HG03095 (cell line): Measurements from ENCODE around the gene PCYT1A.
"Not testable (repeated sequence)": the region's sequence is repeated elsewhere in the genome, so short reads cannot be mapped to it uniquely, and the experiment has no call there.

Source experiments
- ATAC-seq: cut with Tn5 transposase; IDR thresholded peaks from one replicate; pipeline ENCODE4 v1.9.1; 2021; ENCODE audit warnings: moderate library complexity; ENCODE audit not compliant: unreplicated experiment

PCYT1A gene

DNA sequence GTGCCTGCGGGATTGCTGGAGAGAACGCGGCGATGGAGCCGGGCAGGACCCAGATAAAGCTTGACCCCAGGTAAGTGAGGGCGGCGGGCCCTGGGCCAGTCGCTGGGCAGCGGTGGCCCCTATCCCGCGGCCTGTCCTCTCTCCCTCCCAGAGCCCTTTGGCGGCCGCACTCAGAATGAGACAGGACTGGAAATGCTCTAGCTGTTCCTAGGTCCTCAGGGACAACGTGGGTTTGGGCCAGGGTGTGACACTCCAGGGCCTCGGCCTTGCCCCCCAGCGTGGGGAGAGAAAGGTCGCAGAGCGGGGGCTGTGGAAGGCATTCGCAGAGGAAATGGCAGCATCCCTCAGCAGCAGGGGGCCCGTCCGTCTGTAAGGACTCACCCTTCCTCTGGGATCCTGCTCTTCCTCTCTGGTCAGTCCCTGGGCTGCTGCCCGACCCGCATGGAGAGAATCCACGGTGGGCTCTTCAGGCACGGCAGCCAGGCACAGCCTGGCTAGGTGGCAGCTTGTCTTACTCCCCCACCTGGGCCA lies 70.8 kb downstream of the PCYT1A start:
- ATAC-seq: no peak

DNA sequence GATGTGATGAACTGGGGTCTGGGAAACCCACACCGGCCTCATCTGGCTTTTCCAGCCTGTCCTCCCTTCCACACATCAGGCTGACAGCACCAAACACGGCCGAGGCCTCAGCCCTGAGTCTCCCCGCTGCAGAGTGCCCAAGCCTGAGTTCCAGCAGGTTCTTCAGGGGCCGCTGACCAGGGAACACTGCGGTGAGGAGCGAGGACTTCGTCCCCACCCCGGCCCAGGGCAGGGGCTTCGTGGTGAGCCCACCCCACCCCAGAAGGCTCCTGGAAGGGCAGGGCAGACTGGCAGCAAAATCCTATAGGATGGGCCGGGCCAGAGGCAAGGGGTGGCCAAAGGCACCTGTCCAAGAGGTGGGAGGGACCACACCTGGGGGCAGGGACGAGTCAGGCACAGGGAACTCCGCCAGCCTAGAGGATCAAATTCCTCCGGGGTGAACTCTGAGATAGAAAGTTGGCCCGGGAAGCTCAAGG lies 71.4 kb downstream of the PCYT1A start, which contains the start of gene SLC51A:
SLC51A (plus strand) TSS at position 446 of the 476 bp plus-strand sequence. CDS start 179 bp downstream, outside the sequence.
- ATAC-seq: no peak

DNA sequence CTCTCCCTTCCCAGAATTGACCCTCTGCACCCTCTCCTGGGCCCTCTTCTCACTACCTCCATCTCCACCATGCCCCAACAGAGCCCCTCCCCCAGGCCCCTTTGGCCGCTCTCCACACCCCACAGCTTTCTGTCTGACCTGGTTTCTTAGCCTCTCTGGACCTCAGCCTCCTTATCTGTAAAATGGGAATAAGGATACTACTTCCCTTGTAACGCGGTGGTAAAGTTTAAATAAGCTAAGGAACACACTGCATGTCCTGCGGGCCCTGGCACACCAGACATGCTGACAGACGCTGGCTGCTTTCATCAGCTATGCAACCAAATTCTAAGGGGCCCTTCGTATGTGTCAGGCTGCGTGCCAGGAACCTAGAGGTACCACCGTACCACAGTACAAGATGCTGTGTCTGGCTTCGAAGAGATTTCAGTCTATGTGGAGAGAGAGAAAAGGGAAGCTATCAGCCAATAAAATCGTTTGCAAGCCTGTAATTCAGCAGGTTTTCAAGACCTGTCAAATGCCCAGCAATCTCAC lies 72.0 kb downstream of the PCYT1A start:
- ATAC-seq: no peak

DNA sequence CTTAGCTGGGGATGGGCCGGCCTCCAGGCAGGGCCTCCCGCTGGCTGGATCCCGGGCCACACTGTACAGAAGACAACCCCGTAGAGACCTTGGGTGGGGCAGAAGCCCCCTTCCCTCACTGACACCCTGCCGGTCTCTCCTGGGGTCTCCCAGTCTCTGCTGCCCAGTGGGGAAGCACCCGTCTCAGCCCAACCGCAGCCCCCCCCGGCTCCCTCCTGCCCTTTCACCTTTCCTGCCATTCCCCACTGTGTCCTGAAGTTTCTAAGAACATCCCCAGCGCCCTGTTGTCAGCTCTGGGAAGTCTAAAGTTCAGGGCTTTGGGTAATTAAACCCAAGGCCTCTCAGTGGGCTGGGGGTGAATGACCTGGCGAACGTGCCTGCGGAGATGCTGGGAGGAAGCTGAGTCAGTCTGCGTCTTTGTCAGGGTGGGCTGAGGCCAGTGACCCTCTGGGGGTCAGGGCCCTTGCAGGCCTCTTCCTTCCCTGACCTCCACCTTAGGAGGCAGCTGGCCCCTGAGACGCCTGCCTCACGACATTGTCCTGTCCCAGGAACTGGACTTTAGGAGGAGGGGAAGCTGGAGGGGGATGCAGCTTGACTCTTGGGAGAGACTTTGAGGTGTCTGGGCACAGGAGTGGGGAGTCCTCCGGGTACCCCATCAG lies 72.6 kb downstream of the PCYT1A start:
- no peak for ATAC-seq

DNA sequence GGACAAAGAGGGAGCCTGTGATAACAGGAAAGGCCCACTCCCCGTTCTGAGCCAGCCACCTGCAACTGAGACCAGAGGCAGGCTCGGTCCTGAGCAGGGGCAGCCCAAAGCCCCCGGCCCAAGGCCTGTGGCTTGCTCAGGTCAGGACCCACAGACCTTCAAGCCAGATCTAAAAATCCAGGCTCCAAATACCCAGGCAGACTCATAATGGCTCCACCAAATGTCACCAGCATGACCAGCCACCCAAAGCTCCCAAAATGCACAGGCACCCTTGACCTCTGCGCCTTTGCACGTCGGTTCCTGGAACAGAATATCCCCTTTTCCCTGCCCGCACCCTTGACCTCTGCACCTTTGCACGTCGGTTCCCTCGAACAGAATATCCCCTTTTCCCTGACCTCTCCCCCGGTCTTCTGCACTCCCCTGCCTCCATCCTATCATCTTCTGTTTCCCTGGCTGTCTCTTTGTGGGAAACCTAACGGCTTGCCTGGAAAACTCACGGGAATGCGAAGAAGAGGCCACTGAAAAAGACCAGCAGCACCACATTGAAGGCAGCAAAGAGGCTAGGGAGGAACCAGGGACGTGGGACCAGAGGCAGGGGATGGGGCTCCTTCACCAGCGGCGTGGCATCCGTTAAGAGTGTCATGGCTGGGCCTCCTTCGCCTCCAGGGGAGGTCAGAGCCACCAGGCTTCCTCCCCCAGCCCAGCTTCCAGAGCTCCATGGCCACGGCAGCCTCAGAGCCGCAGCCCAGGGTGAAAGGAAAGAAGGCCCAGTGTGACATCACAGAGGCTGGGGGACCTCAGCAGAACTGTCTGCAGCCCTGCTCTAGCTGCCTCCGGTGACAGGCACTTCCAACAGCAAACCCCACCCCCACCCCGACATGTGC lies 76.6 kb downstream of the PCYT1A start, which contains the start of gene ZDHHC19:
ZDHHC19 (minus strand) TSS at position 728 of the 884 bp plus-strand sequence; CDS start at position 643, 85 bp downstream.
- no peak for ATAC-seq

DNA sequence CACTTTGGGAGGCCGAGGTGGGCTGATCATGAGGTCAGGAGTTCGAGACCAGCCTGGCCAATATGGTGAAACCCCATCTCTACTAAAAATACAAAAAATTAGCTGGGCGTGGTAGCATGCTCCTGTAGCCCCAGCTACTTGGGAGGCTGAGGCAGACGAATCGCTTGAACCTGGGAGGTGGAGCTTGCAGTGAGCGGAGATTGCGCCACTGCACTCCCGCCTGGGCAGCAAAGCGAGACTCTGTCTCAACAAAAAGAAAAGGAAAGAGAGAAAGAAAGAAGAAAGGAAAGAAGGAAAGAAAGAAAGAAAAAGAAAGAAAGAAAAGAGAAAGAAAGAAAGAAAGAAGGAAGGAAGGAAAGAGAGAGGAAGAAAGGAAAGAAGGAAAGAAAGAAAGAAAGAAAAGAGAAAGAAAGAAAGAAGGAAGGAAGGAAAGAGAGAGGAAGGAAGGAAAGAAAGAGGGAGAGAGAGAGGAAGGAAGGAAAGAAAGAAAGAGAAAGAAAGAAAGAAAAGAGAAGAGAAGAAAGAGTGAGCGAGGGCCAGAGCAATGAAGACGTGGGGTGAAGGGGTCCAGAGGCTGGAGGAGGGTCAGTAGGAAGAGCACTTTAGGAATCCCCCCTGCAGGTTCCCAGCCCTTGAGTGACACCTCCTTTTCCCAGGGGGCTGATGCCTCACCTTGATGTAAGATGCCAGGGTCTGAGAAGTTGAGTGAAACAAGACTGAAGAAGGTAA lies 77.4 kb downstream of the PCYT1A start:
- not testable (repeated sequence) for ATAC-seq

DNA sequence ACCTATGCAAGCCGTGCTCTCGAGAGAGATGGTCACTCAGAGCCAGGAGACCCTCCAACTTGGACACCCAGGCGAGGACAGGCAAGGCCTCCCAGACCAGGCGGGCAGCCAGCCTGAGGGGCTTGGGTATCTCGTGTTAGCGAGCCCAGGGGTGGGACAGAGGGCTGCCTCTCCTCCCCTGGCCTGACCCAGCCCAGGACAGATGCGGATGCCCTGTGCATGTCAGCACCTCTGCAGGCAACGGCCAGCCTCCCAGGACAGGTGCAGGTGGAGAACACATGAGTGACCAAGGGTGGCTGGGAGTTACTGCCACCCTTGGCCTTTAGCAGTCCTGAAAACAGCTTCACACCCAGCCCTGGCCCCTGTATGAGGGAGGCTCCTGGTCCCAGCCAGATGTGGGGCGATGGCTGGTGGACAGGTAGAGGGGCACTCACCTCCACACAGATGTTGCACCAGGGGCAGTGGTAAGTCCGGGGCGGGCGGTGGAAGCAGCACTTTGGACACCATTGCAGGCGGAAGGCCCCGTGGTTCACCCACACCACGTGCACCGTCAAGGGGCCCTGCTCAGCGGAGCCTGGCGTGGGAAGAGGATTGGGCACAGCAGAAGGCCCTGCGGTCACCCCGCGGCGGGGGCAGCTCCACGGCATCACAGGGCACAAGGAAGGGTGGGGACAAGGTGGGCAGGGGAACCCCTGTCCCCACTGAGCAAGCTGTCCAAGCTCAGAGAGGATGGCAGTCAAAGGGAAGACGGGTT lies 78.4 kb downstream of the PCYT1A start:
- no peak for ATAC-seq

DNA sequence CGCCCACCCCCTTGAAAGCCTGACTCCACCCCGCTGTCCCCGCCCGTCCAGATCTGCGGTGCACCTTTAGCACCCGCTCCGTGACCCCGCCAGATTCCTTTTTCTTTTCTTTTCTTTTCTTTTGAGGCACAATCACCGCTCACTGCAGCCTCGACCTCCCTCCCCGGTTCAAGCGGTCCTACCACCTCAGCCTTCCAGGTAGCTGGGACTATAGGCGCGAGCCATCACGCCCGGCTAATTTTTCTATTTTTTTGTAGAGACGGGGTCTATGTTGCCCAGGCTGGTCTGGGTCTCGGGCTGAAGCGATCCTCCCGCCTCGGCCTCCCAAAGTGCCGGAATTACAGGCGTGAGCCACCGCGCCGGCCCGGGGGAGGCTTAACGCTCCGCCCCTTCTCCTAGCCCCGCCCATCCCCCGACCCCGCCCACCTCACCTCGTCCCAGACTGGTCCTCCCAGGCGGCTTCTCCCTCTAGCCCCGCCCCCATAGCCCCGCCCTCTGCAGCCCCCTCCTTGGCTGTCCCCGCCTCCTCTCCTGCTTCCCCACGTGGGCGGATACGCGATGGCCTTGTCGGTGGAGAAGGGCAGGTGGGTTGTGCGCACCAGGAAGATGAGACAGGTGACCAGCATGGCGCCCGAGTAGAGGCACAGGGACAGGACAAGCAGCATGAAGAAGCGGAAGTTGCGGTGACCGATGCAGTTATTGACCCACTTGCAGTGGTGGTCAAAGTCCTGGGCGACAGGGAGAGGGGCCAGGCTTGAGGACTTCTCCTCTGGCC lies 79.5 kb downstream of the PCYT1A start:
- ATAC-seq: no peak

DNA sequence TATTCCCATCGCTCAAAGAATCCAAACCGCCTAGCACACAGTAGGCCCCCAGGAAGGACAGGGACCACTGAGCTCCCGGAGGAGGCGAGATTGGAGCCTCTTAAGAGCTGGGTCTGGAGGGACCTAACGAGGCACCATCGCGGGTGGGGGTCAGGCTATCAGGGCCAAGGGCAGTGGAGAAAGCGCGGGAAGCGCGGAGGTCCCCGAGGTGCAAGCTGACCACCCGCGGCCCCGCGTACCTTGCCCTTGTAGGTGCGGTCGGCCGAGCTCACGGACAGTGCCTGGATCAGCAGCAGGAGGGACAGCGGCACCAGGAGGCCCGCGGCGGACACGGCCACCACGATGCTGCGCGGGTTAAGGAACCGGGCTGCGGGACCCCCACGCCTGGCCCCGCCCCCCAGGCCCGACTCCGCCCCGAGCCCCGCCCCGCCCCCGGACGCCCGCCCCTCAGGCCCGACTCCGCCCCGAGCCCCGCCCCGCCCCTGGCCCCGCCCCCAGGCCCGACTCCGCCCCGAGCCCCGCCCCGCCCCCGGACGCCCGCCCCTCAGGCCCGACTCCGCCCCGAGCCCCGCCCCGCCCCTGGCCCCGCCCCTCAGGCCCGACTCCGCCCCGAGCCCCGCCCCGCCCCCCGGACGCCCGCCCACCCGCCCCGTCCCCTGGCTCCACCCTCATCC lies 80.2 kb downstream of the PCYT1A start:
- ATAC-seq: no peak

DNA sequence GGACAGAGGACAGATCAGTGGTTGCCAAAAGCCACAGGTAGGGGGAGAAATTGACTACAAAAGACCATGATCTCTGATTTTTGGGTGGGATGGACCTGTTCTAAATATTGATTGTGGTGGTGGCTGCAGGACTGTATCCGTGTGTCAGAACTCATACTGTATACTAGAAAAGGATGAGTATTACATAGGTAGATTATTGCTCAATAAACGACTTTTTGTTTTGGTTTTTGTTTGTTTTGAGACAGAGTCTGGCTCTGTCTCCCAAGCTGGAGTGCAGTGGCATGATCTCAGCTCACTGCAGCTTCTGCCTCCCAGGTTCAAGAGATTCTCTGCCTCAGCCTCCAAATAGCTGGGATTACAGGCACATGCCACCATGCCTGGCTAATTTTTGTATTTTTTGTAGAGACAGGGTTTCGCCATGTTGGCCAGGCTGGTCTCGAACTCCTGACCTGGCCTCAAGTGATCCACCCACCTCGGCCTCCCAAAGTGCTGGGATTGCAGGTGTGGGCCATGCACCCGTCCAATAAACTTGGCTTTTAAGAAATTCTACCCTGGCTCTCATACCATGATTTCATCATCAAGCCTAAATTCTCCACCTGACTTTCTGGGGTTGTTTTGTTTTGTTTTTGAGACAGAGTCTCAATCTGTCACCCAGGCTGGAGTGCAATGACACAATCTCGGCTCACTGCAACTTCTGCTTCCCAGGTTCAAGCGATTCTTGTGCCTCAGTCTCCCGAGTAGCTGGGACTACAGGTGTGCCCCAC lies 81.9 kb downstream of the PCYT1A start:
- not testable (repeated sequence) for ATAC-seq

DNA sequence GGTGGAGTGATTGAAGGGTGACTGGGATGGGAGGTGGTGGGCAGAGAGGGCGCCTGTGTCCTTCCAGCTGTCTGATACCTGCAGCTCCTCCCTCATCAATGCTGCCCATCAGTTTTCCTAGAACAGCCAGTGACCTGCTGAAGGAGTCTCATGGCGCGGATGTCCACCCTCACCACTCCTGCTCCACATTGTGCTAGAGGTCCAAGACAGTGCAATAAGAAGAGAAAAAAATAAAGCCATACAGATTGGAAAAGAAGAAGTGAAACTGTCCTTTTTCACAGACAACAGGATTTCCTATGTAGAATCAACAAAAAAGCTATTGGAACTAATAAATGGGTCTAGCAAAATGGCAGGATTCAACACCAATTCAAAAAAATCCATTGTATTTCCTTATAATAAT lies 83.7 kb downstream of the PCYT1A start:
- ATAC-seq: no peak

DNA sequence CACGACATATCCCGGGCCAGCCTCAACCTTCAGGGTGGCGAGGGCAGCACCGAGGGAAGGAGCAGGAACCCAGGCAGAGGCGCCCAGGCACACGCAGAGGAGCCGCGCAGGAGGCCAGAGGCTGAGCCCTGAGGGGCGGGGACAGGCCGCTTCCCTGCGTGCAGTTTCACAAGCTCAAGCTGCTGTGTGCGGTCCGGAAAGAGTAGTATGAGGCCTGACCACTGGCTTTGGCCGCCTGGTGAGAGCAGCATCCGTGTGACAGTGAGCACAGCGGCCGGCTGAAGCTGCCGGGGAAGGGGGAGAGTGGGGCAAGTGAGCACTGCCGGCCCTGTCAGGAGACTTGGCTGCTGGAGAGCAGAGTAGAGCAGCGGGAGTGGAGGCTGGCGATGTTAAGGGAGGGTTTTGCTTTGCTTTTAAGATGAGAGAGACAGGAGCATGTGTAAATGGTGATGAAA lies 85.0 kb downstream of the PCYT1A start:
- ATAC-seq: peak; percentile 73

DNA sequence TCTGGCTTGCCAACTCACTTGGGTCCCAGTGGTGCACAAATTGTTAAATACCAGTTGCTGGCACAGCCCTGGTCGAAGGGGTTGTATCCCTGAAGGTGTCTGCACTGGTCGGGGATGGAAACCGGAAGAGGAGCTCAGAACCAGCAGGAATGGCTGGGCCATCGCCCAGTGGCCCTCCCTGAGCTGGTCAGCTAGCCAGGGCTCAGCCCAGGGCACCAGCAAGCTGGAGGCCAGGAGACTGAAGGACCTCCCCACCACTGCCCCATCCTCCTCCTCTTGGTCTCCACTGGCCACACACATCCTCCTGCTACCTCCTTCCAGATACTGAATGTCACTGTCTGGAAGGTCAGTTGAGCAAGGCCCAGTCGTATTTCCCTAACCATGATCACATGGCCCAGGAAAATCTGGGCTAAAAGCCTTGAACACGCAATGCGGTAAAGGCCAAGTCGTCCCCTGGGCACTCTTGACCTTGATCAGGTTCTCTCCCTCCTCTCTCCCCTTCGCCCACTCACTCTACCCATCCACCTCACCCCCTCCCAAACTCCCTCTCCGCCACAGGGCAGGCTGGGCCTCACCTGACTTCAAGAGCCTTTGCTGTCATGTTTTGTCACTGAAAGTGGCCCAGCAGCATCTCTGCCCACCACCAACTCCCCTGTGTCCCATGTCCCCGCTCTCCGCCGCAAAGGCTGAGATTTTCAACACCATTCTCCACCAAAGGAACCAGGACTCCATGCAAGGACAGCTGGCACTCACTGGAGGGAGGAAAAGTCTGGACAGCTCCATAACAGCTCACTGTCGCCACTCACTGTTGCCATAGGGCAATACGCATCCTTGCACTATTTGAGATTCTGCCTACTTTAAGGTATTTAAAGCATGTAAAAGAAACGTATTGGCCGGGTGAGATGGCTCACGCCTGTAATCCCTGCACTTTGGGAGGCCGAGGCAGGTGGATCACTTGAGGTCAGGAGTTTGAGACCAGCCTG lies 88.5 kb downstream of the PCYT1A start:
- ATAC-seq: no peak

DNA sequence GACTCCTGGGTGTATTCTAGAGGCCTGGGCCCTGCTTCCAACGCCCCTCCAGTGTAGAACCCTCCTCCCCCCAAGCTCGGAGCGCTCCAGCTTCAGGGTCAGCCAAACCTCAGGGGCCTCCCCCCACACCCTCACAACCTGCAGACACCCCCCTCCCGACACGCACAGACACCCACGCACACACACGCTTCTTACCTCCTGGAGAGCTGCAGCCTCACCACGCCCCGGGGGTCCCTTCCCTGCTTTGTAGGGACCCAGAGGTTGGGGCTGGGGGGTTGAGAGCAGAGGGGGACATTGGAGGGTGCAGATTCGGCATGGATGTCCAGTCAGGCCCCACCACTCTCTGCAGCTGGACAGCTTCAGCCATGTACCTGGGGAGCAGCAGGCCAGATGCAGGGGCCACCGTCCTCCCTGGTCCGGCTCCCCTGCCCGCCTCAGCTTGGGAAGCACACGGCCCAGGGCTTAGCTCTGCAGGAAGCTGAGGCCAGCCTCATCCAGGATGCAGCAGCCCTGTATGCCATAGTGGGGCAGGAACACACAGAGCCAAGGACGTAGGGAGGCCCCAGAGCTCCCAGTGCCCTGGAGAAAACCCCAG lies 89.3 kb downstream of the PCYT1A start:
- ATAC-seq: no peak

DNA sequence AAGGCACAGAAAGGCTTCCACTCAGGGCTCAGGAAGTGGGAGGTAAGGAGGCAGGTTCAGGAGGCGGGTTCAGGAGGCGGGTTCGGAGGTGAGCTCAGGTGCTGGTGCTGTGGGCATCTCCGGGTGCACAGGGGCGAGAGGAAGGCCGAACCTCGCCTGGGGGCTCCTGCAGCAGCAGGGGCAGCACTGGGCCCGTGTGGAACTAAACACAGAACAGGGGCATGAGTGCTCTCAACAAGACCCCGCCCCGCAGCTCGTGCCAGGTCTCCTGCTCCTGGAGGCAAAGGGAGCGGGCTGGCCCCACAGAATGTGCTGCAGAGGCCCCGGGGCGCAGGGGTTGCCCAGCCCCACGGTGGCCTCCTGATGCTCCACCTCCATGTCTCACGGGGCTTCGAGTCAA lies 90.0 kb downstream of the PCYT1A start:
- no peak for ATAC-seq

DNA sequence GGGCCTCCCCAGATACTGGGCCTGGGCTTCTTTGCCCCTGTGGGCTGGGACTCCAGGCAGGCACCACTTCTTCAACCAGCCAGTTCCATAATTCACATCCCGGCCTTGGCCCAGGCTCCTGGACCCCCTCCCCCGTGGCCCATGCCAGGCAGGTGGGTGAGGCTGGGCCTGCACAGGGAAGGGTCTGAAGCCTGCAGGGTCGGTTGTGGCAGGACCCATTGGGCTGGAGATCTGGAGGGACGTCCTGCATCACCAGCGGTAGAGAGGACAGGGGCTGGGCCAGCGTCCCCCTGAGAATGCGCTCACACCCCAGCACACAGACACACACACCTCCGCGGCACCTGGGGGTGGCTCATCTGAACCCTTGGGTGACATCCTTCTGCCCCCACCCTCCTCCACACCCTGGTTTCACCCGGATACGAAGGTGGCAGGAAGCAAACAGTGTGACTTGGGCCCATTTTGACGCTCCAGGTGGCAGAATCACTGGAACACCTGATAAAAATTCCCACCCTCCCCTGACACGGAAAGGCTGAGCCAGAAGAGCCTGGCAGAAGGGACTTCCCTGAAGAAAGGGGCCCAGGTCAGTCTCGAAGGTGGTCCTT lies 91.8 kb downstream of the PCYT1A start:
- ATAC-seq: no peak
